H7 (cell line): Measurements from ENCODE around the gene ZNF407. TPM values are rescaled to one million over a fixed set of nuclear protein-coding genes. Genes with fewer than 3 reads are reported as not detected.

ENCODE experiments used
- DNase-seq: peaks from one replicate; pipeline ENCODE4 v3.0.0; 2012
- H3K27me3 ChIP-seq: 2 replicates; pipeline ENCODE4 v1.6.0; 2011; ENCODE audit warnings: mild to moderate bottlenecking, low read length; ENCODE audit not compliant: control insufficient read depth, insufficient read depth
- H3K36me3 ChIP-seq: replicated peaks from 2 replicates; pipeline ENCODE4 v1.5.1; 2011; ENCODE audit warnings: low read length; ENCODE audit not compliant: control insufficient read depth, insufficient read depth
- H3K4me3 ChIP-seq: 2 replicates; pipeline ENCODE4 v1.5.1; 2011; ENCODE audit warnings: low read depth, mild to moderate bottlenecking, control low read depth, low read length, moderate library complexity; ENCODE audit not compliant: insufficient read depth
- total RNA-seq: library from RNA; depleted of rRNA; stranded (reverse); fragments of >200 nt; shearing (Covaris generic); gene quantifications from 2 replicates; pipeline ENCODE4 v1.2.3, GENCODE V29; 2014

Gene ZNF407
- total RNA-seq, 1 experiment from 2014 or later: 2.9 TPM

GRCh38 chr18:74906184-74906583 is 308.5 kb downstream of the ZNF407 start:
- DNase-seq: no peak
- H3K36me3 ChIP-seq: no peaks in the 10 kb centered on the region
- H3K4me3 ChIP-seq: no peak overlapping the region
- no peaks in the 10 kb centered on the region for H3K27me3 ChIP-seq

- no peak for DNase-seq
- H3K4me3 ChIP-seq: no peak overlapping the region
- no peaks in the 10 kb centered on the region for H3K36me3 ChIP-seq
Measured at GRCh38 chr18:74914052-74914591, 316.5 kb downstream of the ZNF407 start.

GRCh38 chr18:74914648-74915047 is 317.0 kb downstream of the ZNF407 start:
- H3K36me3 ChIP-seq: no peaks in the 10 kb centered on the region
- no peak for DNase-seq
- H3K4me3 ChIP-seq: no peak overlapping the region
- no peaks in the 10 kb centered on the region for H3K27me3 ChIP-seq

More at GRCh38 chr18:74914052-74914591, 316.5 kb downstream of the ZNF407 start:
- H3K27me3 ChIP-seq: no peaks in the 10 kb centered on the region

GRCh38 chr18:74916773-74917393 is 319.2 kb downstream of the ZNF407 start:
- DNase-seq: no peak
- Histone ChIP-seq H3K36me3 (no peaks in the 10 kb centered on the region), H3K4me3 (no peak overlapping the region), H3K27me3 (no peaks in the 10 kb centered on the region)

GRCh38 chr18:74918276-74918790 is 320.7 kb downstream of the ZNF407 start:
- no peak overlapping the region for H3K4me3 ChIP-seq
- DNase-seq: no peak
- H3K27me3 ChIP-seq: no peaks in the 10 kb centered on the region
- H3K36me3 ChIP-seq: no peaks in the 10 kb centered on the region

- no peaks in the 10 kb centered on the region for H3K27me3 ChIP-seq
- H3K36me3 ChIP-seq: no peaks in the 10 kb centered on the region
- DNase-seq: peak; percentile 16
- H3K4me3 ChIP-seq: no peak overlapping the region
Measured at GRCh38 chr18:74921057-74921820, 323.6 kb downstream of the ZNF407 start.

GRCh38 chr18:74926051-74926450 is 328.4 kb downstream of the ZNF407 start:
- Histone ChIP-seq H3K36me3 (no peaks in the 10 kb centered on the region), H3K4me3 (no peak overlapping the region), H3K27me3 (no peaks in the 10 kb centered on the region)
- no peak for DNase-seq

- Histone ChIP-seq H3K27me3 (no peaks in the 10 kb centered on the region), H3K36me3 (no peaks in the 10 kb centered on the region), H3K4me3 (no peak overlapping the region)
- DNase-seq: no peak
Measured at GRCh38 chr18:74928194-74928968, 330.7 kb downstream of the ZNF407 start.

- no peak for DNase-seq
- no peak overlapping the region for H3K4me3 ChIP-seq
- no peaks in the 10 kb centered on the region for H3K27me3 ChIP-seq
Measured at GRCh38 chr18:74929110-74929509, 331.4 kb downstream of the ZNF407 start.

GRCh38 chr18:74930616-74931015 is 332.9 kb downstream of the ZNF407 start:
- no peak for DNase-seq
- Histone ChIP-seq H3K36me3 (no peaks in the 10 kb centered on the region), H3K4me3 (no peak overlapping the region), H3K27me3 (no peaks in the 10 kb centered on the region)

More at GRCh38 chr18:74929110-74929509, 331.4 kb downstream of the ZNF407 start:
- no peaks in the 10 kb centered on the region for H3K36me3 ChIP-seq

GRCh38 chr18:74933930-74934329 is 336.3 kb downstream of the ZNF407 start:
- DNase-seq: no peak
- no peaks in the 10 kb centered on the region for H3K36me3 ChIP-seq
- no peaks in the 10 kb centered on the region for H3K27me3 ChIP-seq
- no peak overlapping the region for H3K4me3 ChIP-seq

GRCh38 chr18:74935434-74935833 is 337.8 kb downstream of the ZNF407 start:
- DNase-seq: no peak
- Histone ChIP-seq H3K27me3 (no peaks in the 10 kb centered on the region), H3K4me3 (no peak overlapping the region), H3K36me3 (no peaks in the 10 kb centered on the region)

- peak; percentile 28 for DNase-seq
- Histone ChIP-seq H3K4me3 (no peak overlapping the region), H3K36me3 (no peaks in the 10 kb centered on the region), H3K27me3 (no peaks in the 10 kb centered on the region)
Measured at GRCh38 chr18:74936343-74936742, 338.7 kb downstream of the ZNF407 start.

GRCh38 chr18:74937291-74937690 is 339.6 kb downstream of the ZNF407 start:
- DNase-seq: no peak
- Histone ChIP-seq H3K4me3 (no peak overlapping the region), H3K27me3 (no peaks in the 10 kb centered on the region), H3K36me3 (no peaks in the 10 kb centered on the region)
